K562 (cell line): ENCODE data around the gene PATL2. TPM values are rescaled to one million over a fixed set of nuclear protein-coding genes. Genes with fewer than 3 reads are reported as not detected.
A peak's percentile ranks its signal among the peaks of the same experiment; 100 is the strongest.

Experiments
- ATAC-seq: fragments of 200-7000 bp; cut with Tn5 transposase; 3 replicates; pipeline ENCODE4 v1.9.1; 2020; ENCODE audit warnings: moderate library complexity
- BruUV-seq: library from RNA; stranded (reverse); fragments of 400-500 nt; replicated peaks from 2 replicates; lab custom pipeline; 2021; lab: Mats Ljungman, UMichigan
- CTCF ChIA-PET: fragments of 300-600 bp; formaldehyde crosslinking; extraction: SDS; loops from one replicate; lab custom pipeline; 2021; ENCODE audit warnings: low intra/inter-chr PET ratio; lab: Yijun Ruan, JAX
- POLR2A ChIA-PET: fragments of 300-600, 350-650 bp; sonication (Branson Sonifier 250); formaldehyde crosslinking; extraction: SDS; loops from one replicate; lab custom pipeline; 2021; ENCODE audit warnings: antibody characterized with exemption, inconsistent platforms; lab: Yijun Ruan, JAX
- DNase-seq, 4 experiments: peaks; one replicate each; pipeline versions ENCODE4 v3.0.0 to v3.0.0-alpha.2; 2011 to 2018; ENCODE audit warnings: low spot score in 3 of 4, mixed read lengths in 3 of 4; ENCODE audit errors: extremely low read depth in 1 of 4
- FAIRE-seq: peaks from 2 replicates; lab custom pipeline; 2011; peaks lifted over from hg19 to GRCh38; lab: Jason Lieb, UNC
- H2AFZ ChIP-seq: 2 replicates; pipeline ENCODE4 v1.6.0; 2011; ENCODE audit warnings: low read depth, low read length, control low read depth, inconsistent platforms
- H3K27ac ChIP-seq: fragments of 200-600 bp; 3 replicates; pipeline ENCODE4 v1.8.0; 2011; ENCODE audit warnings: low read depth, mild to moderate bottlenecking, control low read depth, inconsistent platforms, low read length, moderate library complexity, mixed read lengths; ENCODE audit errors: extremely low read depth
- H3K27me3 ChIP-seq, 2 experiments: fragments of 300-600 bp in 1 of 2; 2 replicates in 1 of 2; 3 replicates in 1 of 2; pipeline versions ENCODE4 v1.6.0 to v1.8.0; 2011; ENCODE audit warnings: inconsistent platforms in 2 of 2, low read length in 2 of 2, mild to moderate bottlenecking in 1 of 2, mixed read lengths in 1 of 2, moderate library complexity in 1 of 2; ENCODE audit not compliant: control insufficient read depth in 2 of 2, insufficient read depth in 2 of 2
- H3K36me3 ChIP-seq: fragments of 300-600 bp; 3 replicates; pipeline ENCODE4 v1.8.0; 2011; ENCODE audit warnings: mild to moderate bottlenecking, low read length, inconsistent platforms; ENCODE audit not compliant: control insufficient read depth, insufficient read depth
- H3K4me1 ChIP-seq, 2 experiments: fragments of 200-600 bp in 1 of 2; replicated peaks in 1 of 2; 2 replicates in 1 of 2; 3 replicates in 1 of 2; pipeline versions ENCODE4 v1.5.1 to v1.8.0; 2011; ENCODE audit warnings: inconsistent platforms in 2 of 2, low read length in 2 of 2, mild to moderate bottlenecking in 1 of 2, mixed read lengths in 1 of 2, moderate library complexity in 1 of 2; ENCODE audit not compliant: control insufficient read depth in 2 of 2, insufficient read depth in 2 of 2
- H3K4me2 ChIP-seq: 2 replicates; pipeline ENCODE4 v1.6.1; 2011; ENCODE audit warnings: low read length, control low read depth, inconsistent platforms, mixed read lengths; ENCODE audit not compliant: insufficient read depth
- H3K4me3 ChIP-seq: fragments of 200-600 bp; sonication (generic), shearing (Covaris generic); 2 replicates; pipeline ENCODE4 v1.5.1; 2016; ENCODE audit warnings: control low read depth, inconsistent platforms
- H3K79me2 ChIP-seq: fragments of 200-600 bp; 3 replicates; pipeline ENCODE4 v1.8.0; 2011; ENCODE audit warnings: low read length, inconsistent platforms; ENCODE audit not compliant: control insufficient read depth, insufficient read depth
- H3K9ac ChIP-seq, 2 experiments: 2 replicates each; pipeline versions ENCODE4 v1.6.0 to v1.6.1; 2011; ENCODE audit warnings: low read depth in 2 of 2, low read length in 2 of 2, control low read depth in 1 of 2, inconsistent platforms in 1 of 2, mild to moderate bottlenecking in 1 of 2, mixed read lengths in 1 of 2; ENCODE audit not compliant: insufficient read depth in 1 of 2
- H3K9me1 ChIP-seq: one replicate; pipeline ENCODE4 v1.6.0; 2011; ENCODE audit warnings: inconsistent platforms, mild to moderate bottlenecking, low read length, moderate library complexity; ENCODE audit not compliant: control insufficient read depth, insufficient read depth
- H3K9me3 ChIP-seq: replicated peaks from 2 replicates; pipeline ENCODE4 v1.5.1; 2011; ENCODE audit warnings: low read depth, low read length, inconsistent platforms; ENCODE audit not compliant: control insufficient read depth, insufficient read depth
- H4K20me1 ChIP-seq: replicated peaks from 2 replicates; pipeline ENCODE4 v1.6.1; 2011; ENCODE audit warnings: low read length, inconsistent platforms, mixed read lengths; ENCODE audit not compliant: control insufficient read depth, insufficient read depth
- CC2D1A ChIP-seq: fragments of 450-650 bp; IDR thresholded peaks from 2 replicates; pipeline ENCODE4 v1.6.1; 2017; ENCODE audit warnings: mild to moderate bottlenecking
- LCOR ChIP-seq: sonication (generic); formaldehyde crosslinking; IDR thresholded peaks from 2 replicates; pipeline ENCODE4 v1.8.0; 2022; ENCODE audit warnings: mild to moderate bottlenecking, missing genetic modification reagents
- MTF1 ChIP-seq: fragments of 250-450 bp; sonication (Bioruptor Pico); IDR thresholded peaks from 2 replicates; pipeline ENCODE4 v1.9.0; 2021; ENCODE audit warnings: moderate library complexity, mild to moderate bottlenecking, inconsistent platforms, borderline replicate concordance
- RAD21 ChIP-seq, 2 experiments: fragments of 250-450 bp in 1 of 2; fragments of 450-650 bp in 1 of 2; sonication (Bioruptor Pico) in 1 of 2; formaldehyde crosslinking in 1 of 2; IDR thresholded peaks in 1 of 2; conservative IDR thresholded peaks in 1 of 2; 2 replicates each; pipeline versions ENCODE4 v1.4.0 to v1.8.0; 2020 to 2022; ENCODE audit warnings: mild to moderate bottlenecking in 2 of 2, moderate library complexity in 1 of 2
- ZKSCAN1 ChIP-seq: fragments of 150-350 bp; IDR thresholded peaks from 2 replicates; pipeline ENCODE4 v1.6.1; 2016; ENCODE audit warnings: low read depth, low read length
- ZNF134 ChIP-seq: fragments of 250-450 bp; sonication (Bioruptor Pico); conservative IDR thresholded peaks from 2 replicates; pipeline ENCODE4 v1.4.0; 2020
- WGBS: fragments of 100-300 bp; shearing (Covaris generic); methylation state at CpG from one replicate; pipeline ENCODE4 v1.1.6; 2016; ENCODE audit warnings: low coverage, mixed read lengths; ENCODE audit not compliant: insufficient coverage; ENCODE audit errors: missing lambda C conversion rate; 5-methylcytosine and 5-hydroxymethylcytosine counted together
- in situ Hi-C: fragments of 300-500 bp; cut with MboI; formaldehyde crosslinking; loops from 4 replicates; pipeline ENCODE4 v1.15.0; 2018; ENCODE audit warnings: inconsistent platforms, mixed read lengths
- intact Hi-C: fragments of 100-400 bp; cut with micrococcal nuclease; formaldehyde crosslinking; loops from 2 replicates; pipeline ENCODE4 v1.14.2; 2022
- polyA plus RNA-seq, 8 experiments: library from polyadenylated mRNA; depleted of rRNA in 4 of 8; stranded (reverse) in 5 of 8; unstranded in 3 of 8; fragments of >200 nt; fragmentation: Nextera tagmentation in 2 of 8; fragmentation: Illumina TruSeq in 1 of 8; extraction: Ambion mirVana in 2 of 8; extraction: Trizol in 1 of 8; gene quantifications; 2 replicates each; pipeline versions ENCODE4 v1.2.1 to v1.2.3, GENCODE V29; 2011 to 2014; ENCODE audit warnings: inconsistent platforms in 1 of 8, missing spikeins in 1 of 8
- total RNA-seq, 7 experiments: library from RNA; depleted of rRNA in 6 of 7; stranded (reverse); fragments of >200 nt in 6 of 7; fragmentation: Illumina TruSeq in 2 of 7; extraction: Trizol in 2 of 7; gene quantifications; 2 replicates each; pipeline versions ENCODE4 v1.2.1 to v1.2.3, GENCODE V29; 2011 to 2021; ENCODE audit warnings: low replicate concordance in 1 of 7
- TF ChIP-seq, protein P1 (sequence below): fragments of 450-650 bp; IDR thresholded peaks from one replicate; pipeline ENCODE4 v1.6.1; 2018; ENCODE audit warnings: mild to moderate bottlenecking, moderate library complexity; ENCODE audit not compliant: partially characterized antibody

Gene PATL2
- total and polyA plus RNA-seq, 9 of the 15 experiments (the other 6 are each of a cell fraction or from before 2014, with no cell fraction given), result 0.42 to 1.1 (median 0.86) TPM

DNA sequence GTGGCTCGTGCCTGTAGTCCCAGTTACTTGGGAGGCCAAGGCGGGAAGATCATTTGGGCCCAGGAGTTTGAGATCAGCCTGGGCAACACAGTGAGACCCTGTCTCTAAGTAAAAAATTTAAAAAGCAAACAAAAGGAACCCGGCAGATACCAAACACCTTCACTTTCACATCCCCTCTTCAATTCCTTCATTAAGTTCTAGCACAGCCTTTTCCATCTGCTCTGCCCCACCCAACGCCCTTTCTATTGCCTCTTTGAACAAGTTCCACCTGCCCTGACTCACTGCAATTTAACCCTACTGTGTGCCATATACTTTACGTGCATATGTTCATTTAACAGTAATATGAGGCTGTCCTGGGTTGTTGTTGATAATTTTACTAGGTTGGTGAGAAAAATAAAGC, 35.2 kb downstream of the PATL2 start:
- Histone ChIP-seq H2AFZ (no peak overlapping the region), H3K79me2 (no peaks in the 10 kb centered on the region), H3K4me3 (no peak overlapping the region), H3K9ac (no peak overlapping the region)
- TF ChIP-seq CC2D1A (no peak), RAD21 (CRISPR knock-in tag; conservative IDR thresholded peaks at IDR 0.05 in 1 of 2, IDR thresholded peaks at IDR 0.05 in 1 of 2) (no peak), ZKSCAN1 (peak; percentile 42; the same call in 1 of the 2 replicates), ZNF134 (CRISPR knock-in tag) (no peak), MTF1 (CRISPR knock-in tag) (no peak), LCOR (no peak)
- TF ChIP-seq, protein P1, sequence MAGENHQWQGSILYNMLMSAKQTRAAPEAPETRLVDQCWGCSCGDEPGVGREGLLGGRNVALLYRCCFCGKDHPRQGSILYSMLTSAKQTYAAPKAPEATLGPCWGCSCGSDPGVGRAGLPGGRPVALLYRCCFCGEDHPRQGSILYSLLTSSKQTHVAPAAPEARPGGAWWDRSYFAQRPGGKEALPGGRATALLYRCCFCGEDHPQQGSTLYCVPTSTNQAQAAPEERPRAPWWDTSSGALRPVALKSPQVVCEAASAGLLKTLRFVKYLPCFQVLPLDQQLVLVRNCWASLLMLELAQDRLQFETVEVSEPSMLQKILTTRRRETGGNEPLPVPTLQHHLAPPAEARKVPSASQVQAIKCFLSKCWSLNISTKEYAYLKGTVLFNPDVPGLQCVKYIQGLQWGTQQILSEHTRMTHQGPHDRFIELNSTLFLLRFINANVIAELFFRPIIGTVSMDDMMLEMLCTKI, result no peak
- TF ChIP-seq, all 486 proteins: peak for 1
- H3K27ac ChIP-seq, result no peak overlapping the region
- H3K9me3 ChIP-seq, result no peaks in the 10 kb centered on the region
- POLR2A ChIA-PET, result interaction anchor here (0.9 kb wide), 1 partner anchor 11 kb away, joined by 3 read pairs; no protein-coding TSS in a partner anchor
- no peaks in the 10 kb centered on the region for H3K36me3 ChIP-seq
- H3K4me1 ChIP-seq, result peaks cover 5 to 7% of the 10 kb centered on the region in 2 experiments; a peak in 3 of 5 replicates
- intact Hi-C loops, result no loop called here
- no peak overlapping the region for H3K4me2 ChIP-seq
- ATAC-seq (no peak), FAIRE-seq (no peak), DNase-seq (no peak)
- in situ Hi-C loops, result no loop called here
- no peaks in the 10 kb centered on the region for H3K27me3 ChIP-seq
- no peaks in the 10 kb centered on the region for H3K9me1 ChIP-seq
- 49% methylated on average over 5 of the region's 5 CpGs for WGBS
- BruUV-seq, result no TSS peak
- CTCF ChIA-PET, result no interaction called here
- no peaks in the 10 kb centered on the region for H4K20me1 ChIP-seq
